Suprapubic skin (tissue), 4 donors: Measurements from ENCODE around the gene TTC24. TPM values are rescaled to one million over a fixed set of nuclear protein-coding genes. Genes with fewer than 3 reads are reported as not detected.

Experiments
- DNase-seq, 2 donors: peaks; one replicate each; pipeline ENCODE4 v3.0.0-alpha.2; 2019; ENCODE audit warnings: low spot score in 2 of 2
- H3K27ac ChIP-seq: fragments of 200-600 bp; sonication (generic); one replicate; pipeline ENCODE4 v1.5.1; 2019
- H3K27me3 ChIP-seq: fragments of 200-600 bp; sonication (generic); one replicate; pipeline ENCODE4 v1.5.1; 2019
- H3K36me3 ChIP-seq: fragments of 200-600 bp; sonication (generic); one replicate; pipeline ENCODE4 v1.5.1; 2019
- H3K4me1 ChIP-seq: fragments of 200-600 bp; sonication (generic); one replicate; pipeline ENCODE4 v1.5.1; 2019
- H3K4me3 ChIP-seq: fragments of 200-600 bp; sonication (generic); one replicate; pipeline ENCODE4 v1.5.1; 2019; ENCODE audit warnings: mild to moderate bottlenecking
- H3K9me3 ChIP-seq: fragments of 200-600 bp; sonication (generic); one replicate; pipeline ENCODE4 v1.5.1; 2019
- EP300 ChIP-seq: sonication (generic); formaldehyde crosslinking; IDR thresholded peaks from one replicate; pipeline ENCODE4 v1.6.1; 2017; ENCODE audit warnings: antibody characterized with exemption
- POLR2A ChIP-seq, 2 donors: fragments of 450-650 bp; IDR thresholded peaks; one replicate each; pipeline ENCODE4 v1.6.1; 2017; ENCODE audit warnings: antibody characterized with exemption in 2 of 2, mild to moderate bottlenecking in 2 of 2, moderate library complexity in 2 of 2
- POLR2AphosphoS5 ChIP-seq, 3 donors: sonication (generic); formaldehyde crosslinking; IDR thresholded peaks; one replicate each; pipeline ENCODE4 v1.6.1; 2017; ENCODE audit warnings: antibody characterized with exemption in 3 of 3
- WGBS: methylation state at CpG from one replicate; pipeline ENCODE4 v1.1.5; 2018; 5-methylcytosine and 5-hydroxymethylcytosine counted together
- total RNA-seq, 4 donors: library from RNA; depleted of rRNA; stranded (reverse); fragments of >200 nt; gene quantifications; one replicate each; pipeline ENCODE4 v1.1.0, GENCODE V29; 2016
- TF ChIP-seq, protein P1 (sequence below), 2 donors: fragments of 200-600 bp in 1 of 2; fragments of 450-650 bp in 1 of 2; sonication (generic) in 1 of 2; IDR thresholded peaks; one replicate each; pipeline ENCODE4 v1.5.1; 2016 to 2019; ENCODE audit warnings: antibody characterized with exemption in 2 of 2, mild to moderate bottlenecking in 1 of 2, moderate library complexity in 1 of 2

Gene TTC24
- total RNA-seq, 4 donors from 2014 or later, result not detected

DNA sequence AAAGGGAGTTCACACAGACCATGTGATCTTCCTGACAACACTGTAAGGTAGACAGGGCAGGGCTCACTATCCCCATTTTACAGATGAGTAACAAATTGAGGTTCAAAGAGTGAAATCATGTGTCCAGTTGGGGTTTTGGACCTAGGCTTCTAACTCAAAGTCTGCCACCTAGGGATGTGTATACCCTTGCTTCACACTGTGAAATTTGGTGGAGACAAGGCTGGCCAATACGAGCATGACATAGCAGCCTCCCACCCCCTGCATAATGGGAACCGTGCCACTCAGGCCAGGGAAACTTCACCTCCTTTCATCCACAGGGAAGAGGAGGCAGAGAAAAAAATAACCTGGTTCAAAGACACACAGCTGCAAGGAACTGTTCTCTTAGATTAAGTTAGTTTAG is 14.0 kb upstream of the TTC24 start:
- no peaks in the 10 kb centered on the region for H3K9me3 ChIP-seq
- no peaks in the 10 kb centered on the region for H3K27me3 ChIP-seq
- TF ChIP-seq POLR2AphosphoS5 (IDR thresholded peaks at IDR 0.05) (no peak), EP300 (no peak), POLR2A (IDR thresholded peaks at IDR 0.05) (no peak)
- TF ChIP-seq, protein P1, sequence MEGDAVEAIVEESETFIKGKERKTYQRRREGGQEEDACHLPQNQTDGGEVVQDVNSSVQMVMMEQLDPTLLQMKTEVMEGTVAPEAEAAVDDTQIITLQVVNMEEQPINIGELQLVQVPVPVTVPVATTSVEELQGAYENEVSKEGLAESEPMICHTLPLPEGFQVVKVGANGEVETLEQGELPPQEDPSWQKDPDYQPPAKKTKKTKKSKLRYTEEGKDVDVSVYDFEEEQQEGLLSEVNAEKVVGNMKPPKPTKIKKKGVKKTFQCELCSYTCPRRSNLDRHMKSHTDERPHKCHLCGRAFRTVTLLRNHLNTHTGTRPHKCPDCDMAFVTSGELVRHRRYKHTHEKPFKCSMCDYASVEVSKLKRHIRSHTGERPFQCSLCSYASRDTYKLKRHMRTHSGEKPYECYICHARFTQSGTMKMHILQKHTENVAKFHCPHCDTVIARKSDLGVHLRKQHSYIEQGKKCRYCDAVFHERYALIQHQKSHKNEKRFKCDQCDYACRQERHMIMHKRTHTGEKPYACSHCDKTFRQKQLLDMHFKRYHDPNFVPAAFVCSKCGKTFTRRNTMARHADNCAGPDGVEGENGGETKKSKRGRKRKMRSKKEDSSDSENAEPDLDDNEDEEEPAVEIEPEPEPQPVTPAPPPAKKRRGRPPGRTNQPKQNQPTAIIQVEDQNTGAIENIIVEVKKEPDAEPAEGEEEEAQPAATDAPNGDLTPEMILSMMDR (IDR thresholded peaks at IDR 0.05), result no peak
- no peak overlapping the region for H3K27ac ChIP-seq
- no peaks in the 10 kb centered on the region for H3K4me1 ChIP-seq
- WGBS, result 86% methylated on average over 2 of the region's 2 CpGs
- H3K36me3 ChIP-seq, result no peaks in the 10 kb centered on the region
- no peak overlapping the region for H3K4me3 ChIP-seq
- DNase-seq, result no peak

DNA sequence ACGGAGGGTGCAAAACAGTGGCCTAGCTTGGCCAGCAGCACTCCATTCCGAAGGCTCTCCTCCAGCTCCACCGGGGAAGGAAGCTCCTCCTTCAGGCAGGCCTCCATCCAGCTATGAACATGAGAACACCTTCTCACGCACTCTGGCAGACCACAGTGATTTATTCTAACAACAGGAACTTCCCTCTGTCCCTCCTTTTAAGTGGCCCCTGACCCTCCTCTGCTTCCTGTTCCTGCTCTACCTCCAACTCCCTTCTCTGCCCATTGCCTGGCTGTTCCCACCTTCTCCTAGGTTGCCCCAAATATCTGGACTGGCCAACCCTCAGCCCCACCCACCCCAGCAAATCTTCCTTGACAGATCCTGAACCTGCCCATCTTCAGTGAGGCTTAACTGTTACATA is 13.1 kb upstream of the TTC24 start:
- 84% methylated on average over 4 of the region's 4 CpGs for WGBS
- H3K27ac ChIP-seq, result no peak overlapping the region

DNA sequence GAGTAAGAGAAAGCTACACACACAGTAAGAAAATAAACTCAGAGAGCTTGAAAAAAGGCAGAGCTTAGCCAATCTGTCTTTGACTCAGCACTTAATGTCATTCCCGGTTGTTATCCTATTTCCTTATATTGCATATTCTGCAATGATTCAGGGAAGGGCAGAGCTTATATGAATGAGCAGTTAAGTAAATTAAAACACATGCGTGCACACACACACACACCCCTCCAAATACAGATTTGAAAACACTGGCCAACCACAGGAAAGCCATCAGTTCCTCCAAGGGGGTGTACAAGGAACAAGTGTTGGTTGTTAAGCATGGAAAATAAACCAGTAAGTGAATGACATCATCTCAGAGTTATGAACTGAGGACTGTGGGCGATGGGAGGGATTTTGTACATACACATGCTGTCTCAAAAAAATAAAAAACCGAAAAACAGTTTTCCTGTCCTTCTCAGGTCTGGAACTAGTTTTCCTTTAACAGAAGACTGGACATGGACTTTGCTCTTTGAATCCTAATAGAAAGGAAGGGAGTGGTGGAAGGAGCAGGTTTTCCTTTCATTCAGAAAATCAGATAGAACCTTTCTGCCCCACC is 8.2 kb upstream of the TTC24 start:
- 11% methylated on average over 4 of the region's 4 CpGs for WGBS
- TF ChIP-seq POLR2A (IDR thresholded peaks at IDR 0.05) (no peak), POLR2AphosphoS5 (IDR thresholded peaks at IDR 0.05) (no peak), EP300 (no peak)
- TF ChIP-seq, protein P1 (IDR thresholded peaks at IDR 0.05), result no peak
- no peak for DNase-seq
- peaks cover 14% of the 10 kb centered on the region for H3K4me1 ChIP-seq
- H3K9me3 ChIP-seq, result no peaks in the 10 kb centered on the region
- H3K27me3 ChIP-seq, result no peaks in the 10 kb centered on the region
- H3K36me3 ChIP-seq, result no peaks in the 10 kb centered on the region
- no peak overlapping the region for H3K27ac ChIP-seq
- no peak overlapping the region for H3K4me3 ChIP-seq

More for the DNA sequence above, 13.1 kb upstream of the TTC24 start:
- no peak for DNase-seq
- H3K9me3 ChIP-seq, result no peaks in the 10 kb centered on the region
- H3K36me3 ChIP-seq, result no peaks in the 10 kb centered on the region
- TF ChIP-seq POLR2A (IDR thresholded peaks at IDR 0.05) (no peak), POLR2AphosphoS5 (IDR thresholded peaks at IDR 0.05) (no peak), EP300 (no peak)
- TF ChIP-seq, protein P1 (IDR thresholded peaks at IDR 0.05), result no peak
- no peak overlapping the region for H3K4me3 ChIP-seq
- H3K4me1 ChIP-seq, result peaks cover 2% of the 10 kb centered on the region
- no peaks in the 10 kb centered on the region for H3K27me3 ChIP-seq

DNA sequence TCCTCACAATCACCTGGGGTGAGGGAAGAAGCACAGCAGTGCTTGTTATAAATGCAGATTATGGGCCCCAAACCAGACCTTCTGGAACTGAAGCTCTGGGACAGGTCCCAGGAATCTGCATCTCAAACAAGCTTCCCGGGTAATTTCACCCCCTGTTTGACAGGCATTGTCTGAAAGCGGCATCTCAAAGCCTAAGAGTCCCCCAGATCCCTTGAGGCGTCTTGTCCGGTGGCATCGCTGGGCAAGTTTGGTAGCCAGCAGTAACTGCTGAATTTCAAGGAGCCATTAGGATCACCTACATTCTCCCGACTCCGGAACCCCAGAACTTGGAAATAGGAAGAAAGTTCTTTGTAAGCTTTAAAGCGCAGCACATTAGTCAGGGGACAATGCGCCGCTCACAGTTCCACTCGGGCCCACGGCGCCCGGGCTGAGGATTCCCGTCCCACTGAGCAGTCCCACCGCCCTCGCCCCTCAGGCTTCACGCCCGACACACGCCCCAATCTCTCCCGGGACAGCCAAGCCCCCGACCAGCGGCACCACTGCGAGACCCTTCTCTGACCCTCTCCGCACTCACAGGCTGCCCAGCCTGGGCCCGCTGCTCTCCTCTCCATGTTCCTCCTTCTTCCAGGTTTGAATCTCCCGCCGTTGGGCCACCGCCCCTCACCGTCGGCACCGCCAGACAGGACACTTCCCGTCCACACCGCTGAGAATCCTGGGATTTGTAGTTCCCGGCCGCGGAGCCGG is 7.4 kb upstream of the TTC24 start, which contains the start of gene IQGAP3:
Gene IQGAP3 (minus strand): TSS at position 647 of the 744 bp plus-strand sequence. CDS start 36 bp downstream, at position 611.
- H3K27me3 ChIP-seq, result no peaks in the 10 kb centered on the region
- H3K36me3 ChIP-seq, result no peaks in the 10 kb centered on the region
- peaks cover 14% of the 10 kb centered on the region for H3K4me1 ChIP-seq
- peak; percentile 86 to 89 for DNase-seq
- peak within 1 kb of the TSS; percentile 55 for H3K4me3 ChIP-seq
- under 1% methylated on average over 27 of the region's 38 CpGs for WGBS
- TF ChIP-seq POLR2A (IDR thresholded peaks at IDR 0.05) (no peak), EP300 (no peak), POLR2AphosphoS5 (IDR thresholded peaks at IDR 0.05) (peak in 1 of 3 donors; percentile 82)
- TF ChIP-seq, protein P1 (IDR thresholded peaks at IDR 0.05), result no peak
- H3K9me3 ChIP-seq, result no peaks in the 10 kb centered on the region
- no peak within 1 kb of the TSS for H3K27ac ChIP-seq

DNA sequence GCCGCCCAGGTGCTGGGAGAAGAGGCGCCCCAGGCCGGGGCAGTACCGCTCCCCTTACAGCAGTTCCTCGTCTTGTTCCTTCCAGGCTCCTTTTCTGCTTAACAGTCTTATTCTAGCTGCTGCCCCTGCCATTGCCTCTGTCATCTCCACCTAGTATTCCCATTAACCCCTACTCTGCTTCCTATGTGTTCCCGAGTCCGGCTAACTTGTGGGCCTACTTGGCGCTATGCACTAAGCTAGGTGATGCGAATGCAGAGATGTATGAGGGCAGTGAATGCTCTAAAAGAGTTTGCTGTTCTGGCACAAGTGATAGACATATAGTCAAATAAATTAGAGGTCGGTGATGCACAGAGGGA is 6.9 kb upstream of the TTC24 start:
- H3K27ac ChIP-seq, result no peak overlapping the region
- peak overlapping the region; percentile 55 for H3K4me3 ChIP-seq

More for the DNA sequence above, 6.9 kb upstream of the TTC24 start:
- WGBS, result 31% methylated on average over 10 of the region's 10 CpGs
- Histone ChIP-seq H3K4me1 (peaks cover 14% of the 10 kb centered on the region), H3K27me3 (no peaks in the 10 kb centered on the region), H3K36me3 (no peaks in the 10 kb centered on the region), H3K9me3 (no peaks in the 10 kb centered on the region)
- TF ChIP-seq POLR2A (IDR thresholded peaks at IDR 0.05) (no peak), EP300 (no peak), POLR2AphosphoS5 (IDR thresholded peaks at IDR 0.05) (no peak)
- TF ChIP-seq, protein P1 (IDR thresholded peaks at IDR 0.05), result no peak
- DNase-seq, result no peak
